ENCODE results near the gene HS3ST4.

DNA sequence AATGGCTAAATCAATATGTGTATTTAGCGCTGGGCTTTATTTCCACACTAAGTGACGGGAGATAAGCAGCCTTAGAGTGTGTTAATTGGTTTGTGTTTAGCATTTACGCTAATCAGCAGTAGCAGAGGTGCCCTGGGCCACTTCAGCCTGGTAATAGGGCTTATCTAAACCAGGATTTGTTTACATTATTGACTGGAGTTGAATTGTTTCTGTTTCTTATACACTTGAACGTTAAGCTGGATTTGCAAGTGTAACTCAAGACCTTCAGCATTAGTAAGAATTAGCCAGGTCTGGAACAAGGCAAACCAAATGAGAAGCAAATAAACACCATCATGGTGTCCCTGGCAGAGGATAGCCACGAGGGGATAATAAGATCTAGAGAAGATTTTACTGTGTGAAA lies 313.6 kb downstream of the HS3ST4 start:
- TF ChIP-seq, protein P1, sequence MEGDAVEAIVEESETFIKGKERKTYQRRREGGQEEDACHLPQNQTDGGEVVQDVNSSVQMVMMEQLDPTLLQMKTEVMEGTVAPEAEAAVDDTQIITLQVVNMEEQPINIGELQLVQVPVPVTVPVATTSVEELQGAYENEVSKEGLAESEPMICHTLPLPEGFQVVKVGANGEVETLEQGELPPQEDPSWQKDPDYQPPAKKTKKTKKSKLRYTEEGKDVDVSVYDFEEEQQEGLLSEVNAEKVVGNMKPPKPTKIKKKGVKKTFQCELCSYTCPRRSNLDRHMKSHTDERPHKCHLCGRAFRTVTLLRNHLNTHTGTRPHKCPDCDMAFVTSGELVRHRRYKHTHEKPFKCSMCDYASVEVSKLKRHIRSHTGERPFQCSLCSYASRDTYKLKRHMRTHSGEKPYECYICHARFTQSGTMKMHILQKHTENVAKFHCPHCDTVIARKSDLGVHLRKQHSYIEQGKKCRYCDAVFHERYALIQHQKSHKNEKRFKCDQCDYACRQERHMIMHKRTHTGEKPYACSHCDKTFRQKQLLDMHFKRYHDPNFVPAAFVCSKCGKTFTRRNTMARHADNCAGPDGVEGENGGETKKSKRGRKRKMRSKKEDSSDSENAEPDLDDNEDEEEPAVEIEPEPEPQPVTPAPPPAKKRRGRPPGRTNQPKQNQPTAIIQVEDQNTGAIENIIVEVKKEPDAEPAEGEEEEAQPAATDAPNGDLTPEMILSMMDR (IDR thresholded peaks at IDR 0.05): no peak
- no peak for TF ChIP-seq POLR2AphosphoS5 (IDR thresholded peaks at IDR 0.05; ENCODE audit: insufficient read depth in 1 of 2, low read depth in 1 of 2)

All from vagina (tissue), 2 donors.